ENCODE data around the gene TDG.

DNA sequence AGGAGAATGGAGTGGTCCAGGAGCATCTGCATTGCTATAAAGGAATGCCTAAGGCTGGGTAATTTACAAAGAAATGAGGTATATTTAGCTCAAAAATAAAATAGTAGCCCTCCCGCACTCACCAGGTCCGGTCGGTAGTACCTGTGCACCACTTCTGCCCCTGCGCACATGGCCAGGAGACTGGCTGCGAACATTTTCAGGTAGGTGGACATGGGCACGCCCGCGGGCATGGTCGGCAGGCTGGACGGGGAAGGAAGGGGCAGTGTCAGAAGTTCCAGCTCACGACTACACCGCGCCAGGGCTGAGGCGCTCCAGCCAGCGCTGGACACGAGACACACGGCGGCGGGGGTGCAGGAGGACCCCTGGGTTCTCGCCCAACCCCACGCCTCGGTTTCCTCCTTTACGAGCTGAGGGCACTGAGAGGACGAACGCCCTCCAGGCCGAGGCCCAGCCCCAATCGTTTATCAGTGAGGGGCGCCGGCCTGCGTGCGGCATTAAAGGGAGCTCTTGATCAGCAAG is 9.1 kb upstream of the TDG start:
- TF ChIP-seq, protein P1, sequence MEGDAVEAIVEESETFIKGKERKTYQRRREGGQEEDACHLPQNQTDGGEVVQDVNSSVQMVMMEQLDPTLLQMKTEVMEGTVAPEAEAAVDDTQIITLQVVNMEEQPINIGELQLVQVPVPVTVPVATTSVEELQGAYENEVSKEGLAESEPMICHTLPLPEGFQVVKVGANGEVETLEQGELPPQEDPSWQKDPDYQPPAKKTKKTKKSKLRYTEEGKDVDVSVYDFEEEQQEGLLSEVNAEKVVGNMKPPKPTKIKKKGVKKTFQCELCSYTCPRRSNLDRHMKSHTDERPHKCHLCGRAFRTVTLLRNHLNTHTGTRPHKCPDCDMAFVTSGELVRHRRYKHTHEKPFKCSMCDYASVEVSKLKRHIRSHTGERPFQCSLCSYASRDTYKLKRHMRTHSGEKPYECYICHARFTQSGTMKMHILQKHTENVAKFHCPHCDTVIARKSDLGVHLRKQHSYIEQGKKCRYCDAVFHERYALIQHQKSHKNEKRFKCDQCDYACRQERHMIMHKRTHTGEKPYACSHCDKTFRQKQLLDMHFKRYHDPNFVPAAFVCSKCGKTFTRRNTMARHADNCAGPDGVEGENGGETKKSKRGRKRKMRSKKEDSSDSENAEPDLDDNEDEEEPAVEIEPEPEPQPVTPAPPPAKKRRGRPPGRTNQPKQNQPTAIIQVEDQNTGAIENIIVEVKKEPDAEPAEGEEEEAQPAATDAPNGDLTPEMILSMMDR (IDR thresholded peaks at IDR 0.05 in 4 of 5, conservative IDR thresholded peaks at IDR 0.05 in 1 of 5), result no peak
- TF ChIP-seq POLR2A (IDR thresholded peaks at IDR 0.05), result no peak

Measured in gastrocnemius medialis (tissue), 4 donors.